Esophagus squamous epithelium (tissue), 5 donors: ENCODE data around the gene CASP1. TPM values are rescaled to one million over a fixed set of nuclear protein-coding genes. Genes with fewer than 3 reads are reported as not detected.

ENCODE experiments used
- DNase-seq: peaks from one replicate; lab custom pipeline; 2025; lab: John Stamatoyannopoulos, UW
- H3K27ac ChIP-seq, 4 donors: fragments of 200-600 bp; sonication (generic); one replicate each; pipeline ENCODE4 v1.5.1; 2016 to 2019; ENCODE audit warnings: mild to moderate bottlenecking in 1 of 4
- H3K27me3 ChIP-seq, 4 donors: fragments of 200-600 bp; sonication (generic); 1 replicate in 3 of 4; 2 replicates in 1 of 4; pipeline versions ENCODE4 v1.5.1 to v1.6.0; 2017 to 2021; ENCODE audit warnings: antibody characterized with exemption in 1 of 4
- H3K36me3 ChIP-seq, 3 donors: fragments of 200-600 bp; sonication (generic); one replicate each; pipeline ENCODE4 v1.5.1; 2016 to 2019
- H3K4me1 ChIP-seq, 3 donors: fragments of 200-600 bp; sonication (generic); one replicate each; pipeline ENCODE4 v1.5.1; 2017 to 2019
- H3K4me3 ChIP-seq, 4 donors: fragments of 200-600 bp; sonication (generic); 1 replicate in 3 of 4; 2 replicates in 1 of 4; pipeline ENCODE4 v1.5.1; 2016 to 2019; ENCODE audit warnings: mild to moderate bottlenecking in 2 of 4, moderate library complexity in 1 of 4
- H3K9me3 ChIP-seq, 3 donors: fragments of 200-600 bp; sonication (generic); one replicate each; pipeline ENCODE4 v1.5.1; 2016 to 2019
- POLR2A ChIP-seq, 4 donors: fragments of 450-650 bp; IDR thresholded peaks; one replicate each; pipeline ENCODE4 v1.6.1; 2017; ENCODE audit warnings: antibody characterized with exemption in 4 of 4, mild to moderate bottlenecking in 4 of 4, moderate library complexity in 3 of 4
- WGBS, 2 donors: methylation state at CpG; one replicate each; pipeline ENCODE4 v1.1.5; 2018; 5-methylcytosine and 5-hydroxymethylcytosine counted together
- intact Hi-C: fragments of 100-400 bp; cut with DNase I; formaldehyde crosslinking; loops from one replicate; pipeline ENCODE4 v1.15.0; 2022
- total RNA-seq, 4 donors: library from RNA; depleted of rRNA; stranded (reverse); fragments of >200 nt; gene quantifications; one replicate each; pipeline ENCODE4 v1.1.0, GENCODE V29; 2016
- TF ChIP-seq, protein P1 (sequence below), 6 experiments: fragments of 450-650 bp in 4 of 6; fragments of 200-600 bp in 2 of 6; sonication (generic) in 2 of 6; IDR thresholded peaks; one replicate each; pipeline ENCODE4 v1.5.1; 2016 to 2019; ENCODE audit warnings: antibody characterized with exemption in 6 of 6, mild to moderate bottlenecking in 4 of 6, moderate library complexity in 4 of 6
- donor health status: DM: yes; HTN: yes; CAD: no.

The CASP1 gene
- total RNA-seq, 4 donors from 2014 or later, result 15.8 to 58.9 (median 20.5) TPM

DNA sequence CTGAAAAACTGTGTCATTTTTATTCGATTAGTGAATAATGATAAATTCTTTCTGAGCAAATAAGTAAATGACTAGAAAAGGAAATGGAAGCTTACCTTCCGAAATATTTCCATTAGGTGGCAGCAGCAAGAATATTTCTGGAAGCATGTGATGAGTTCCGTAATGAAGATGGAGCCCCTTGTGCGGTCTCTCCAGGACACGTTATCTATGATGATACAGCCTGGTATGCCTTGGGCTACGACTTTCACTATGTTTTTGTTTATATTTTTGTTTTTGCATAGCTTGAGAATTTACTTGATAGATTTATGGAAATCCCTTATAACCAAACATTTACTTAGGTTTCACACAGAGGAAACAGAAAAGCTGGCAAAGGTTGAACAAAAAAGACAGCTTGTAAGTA, 37.7 kb downstream of the CASP1 start:
- H3K4me1 ChIP-seq, result no peaks in the 10 kb centered on the region
- no peak overlapping the region for H3K27ac ChIP-seq
- TF ChIP-seq, protein P1, sequence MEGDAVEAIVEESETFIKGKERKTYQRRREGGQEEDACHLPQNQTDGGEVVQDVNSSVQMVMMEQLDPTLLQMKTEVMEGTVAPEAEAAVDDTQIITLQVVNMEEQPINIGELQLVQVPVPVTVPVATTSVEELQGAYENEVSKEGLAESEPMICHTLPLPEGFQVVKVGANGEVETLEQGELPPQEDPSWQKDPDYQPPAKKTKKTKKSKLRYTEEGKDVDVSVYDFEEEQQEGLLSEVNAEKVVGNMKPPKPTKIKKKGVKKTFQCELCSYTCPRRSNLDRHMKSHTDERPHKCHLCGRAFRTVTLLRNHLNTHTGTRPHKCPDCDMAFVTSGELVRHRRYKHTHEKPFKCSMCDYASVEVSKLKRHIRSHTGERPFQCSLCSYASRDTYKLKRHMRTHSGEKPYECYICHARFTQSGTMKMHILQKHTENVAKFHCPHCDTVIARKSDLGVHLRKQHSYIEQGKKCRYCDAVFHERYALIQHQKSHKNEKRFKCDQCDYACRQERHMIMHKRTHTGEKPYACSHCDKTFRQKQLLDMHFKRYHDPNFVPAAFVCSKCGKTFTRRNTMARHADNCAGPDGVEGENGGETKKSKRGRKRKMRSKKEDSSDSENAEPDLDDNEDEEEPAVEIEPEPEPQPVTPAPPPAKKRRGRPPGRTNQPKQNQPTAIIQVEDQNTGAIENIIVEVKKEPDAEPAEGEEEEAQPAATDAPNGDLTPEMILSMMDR (IDR thresholded peaks at IDR 0.05), result no peak
- TF ChIP-seq POLR2A (IDR thresholded peaks at IDR 0.05), result no peak
- no peaks in the 10 kb centered on the region for H3K27me3 ChIP-seq
- no peak overlapping the region for H3K4me3 ChIP-seq
- no peak for DNase-seq
- WGBS, 2 donors, result 68 to 69% methylated on average over 6 of the region's 6 CpGs
- intact Hi-C loops, result no loop called here
- no peaks in the 10 kb centered on the region for H3K36me3 ChIP-seq
- no peaks in the 10 kb centered on the region for H3K9me3 ChIP-seq

DNA sequence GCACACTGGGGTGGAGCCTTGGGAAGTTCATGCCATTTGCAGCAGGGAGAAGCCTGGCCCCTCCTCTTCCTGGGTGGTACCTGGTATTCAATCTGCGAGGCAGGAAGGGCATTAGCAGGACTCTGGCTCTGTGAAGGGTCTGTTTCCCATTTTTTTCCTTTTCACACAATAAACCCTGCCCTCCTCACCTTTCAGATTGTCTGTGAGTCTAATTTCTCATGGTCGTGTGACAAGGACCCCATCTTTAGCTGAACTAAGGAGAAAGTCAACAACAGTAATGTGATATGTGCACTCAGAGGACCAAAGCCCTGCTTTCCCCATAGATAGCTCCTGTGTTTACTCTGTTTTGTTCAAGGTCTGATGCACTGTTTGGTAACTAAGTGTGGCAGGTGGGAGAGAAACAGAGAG, 39.9 kb downstream of the CASP1 start:
- no peaks in the 10 kb centered on the region for H3K9me3 ChIP-seq
- H3K27me3 ChIP-seq, result no peaks in the 10 kb centered on the region
- DNase-seq, result no peak
- no peak overlapping the region for H3K27ac ChIP-seq
- intact Hi-C loops, result no loop called here
- no peaks in the 10 kb centered on the region for H3K4me1 ChIP-seq
- no peaks in the 10 kb centered on the region for H3K36me3 ChIP-seq
- TF ChIP-seq, protein P1 (IDR thresholded peaks at IDR 0.05), result no peak
- no peak for TF ChIP-seq POLR2A (IDR thresholded peaks at IDR 0.05)
- WGBS, 2 donors, result 54 to 60% methylated on average over 2 of the region's 2 CpGs
- H3K4me3 ChIP-seq, result no peak overlapping the region

DNA sequence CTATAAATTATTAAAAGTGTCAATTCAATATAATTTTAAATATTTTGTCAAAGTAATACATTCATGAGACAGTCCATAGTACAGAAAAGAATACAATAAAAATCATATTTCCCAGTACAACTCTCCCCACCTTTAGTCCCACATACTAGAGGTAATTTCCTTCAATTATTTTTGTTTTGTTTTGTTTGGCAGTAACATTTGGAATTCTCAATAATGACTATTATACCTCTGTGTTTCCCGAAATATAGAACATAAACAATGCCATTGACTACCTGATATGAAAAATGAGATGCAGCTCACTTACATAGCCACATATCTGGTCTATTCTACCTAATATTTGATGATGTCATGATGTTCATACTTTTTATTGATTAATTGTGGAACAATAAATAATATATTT, 42.2 kb downstream of the CASP1 start:
- Histone ChIP-seq H3K27ac (no peak overlapping the region), H3K36me3 (no peaks in the 10 kb centered on the region), H3K4me3 (no peak overlapping the region), H3K27me3 (no peaks in the 10 kb centered on the region), H3K9me3 (peaks cover 0 to 4% (median 4%) of the 10 kb centered on the region in 3 donors), H3K4me1 (no peaks in the 10 kb centered on the region)
- WGBS, 2 donors, result 31 to 66% methylated on average over 1 of the region's 1 CpG
- intact Hi-C loops, result no loop called here
- TF ChIP-seq POLR2A (IDR thresholded peaks at IDR 0.05), result no peak
- TF ChIP-seq, protein P1 (IDR thresholded peaks at IDR 0.05), result no peak
- DNase-seq, result no peak

DNA sequence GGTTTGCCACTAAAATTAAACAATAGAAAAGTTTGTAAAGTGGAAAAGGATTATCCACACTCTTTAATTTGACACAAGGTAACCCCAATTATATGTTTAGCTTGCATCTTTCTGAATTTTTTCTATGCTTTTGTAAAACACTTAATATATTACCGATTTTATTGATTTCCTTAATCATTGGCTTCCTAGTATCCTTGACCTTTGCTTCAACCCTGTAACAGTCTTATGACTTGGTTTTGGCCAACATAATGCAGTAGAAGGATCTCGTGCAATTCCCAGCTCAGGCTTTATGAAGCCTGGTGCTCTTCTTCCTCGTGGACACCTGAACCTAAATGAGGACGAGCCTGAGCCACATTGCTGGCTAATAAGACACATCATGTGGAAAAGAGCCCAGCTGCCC, 43.0 kb downstream of the CASP1 start:
- no peak for DNase-seq
- H3K4me3 ChIP-seq, result no peak overlapping the region
- TF ChIP-seq, protein P1 (IDR thresholded peaks at IDR 0.05), result no peak
- no peak for TF ChIP-seq POLR2A (IDR thresholded peaks at IDR 0.05)
- H3K4me1 ChIP-seq, result no peaks in the 10 kb centered on the region
- no peak overlapping the region for H3K27ac ChIP-seq
- H3K36me3 ChIP-seq, result no peaks in the 10 kb centered on the region
- H3K9me3 ChIP-seq, result peaks cover 0 to 4% (median 4%) of the 10 kb centered on the region in 3 donors
- intact Hi-C loops, result no loop called here
- WGBS, 2 donors, result 87 to 93% methylated on average over 4 of the region's 4 CpGs
- no peaks in the 10 kb centered on the region for H3K27me3 ChIP-seq

DNA sequence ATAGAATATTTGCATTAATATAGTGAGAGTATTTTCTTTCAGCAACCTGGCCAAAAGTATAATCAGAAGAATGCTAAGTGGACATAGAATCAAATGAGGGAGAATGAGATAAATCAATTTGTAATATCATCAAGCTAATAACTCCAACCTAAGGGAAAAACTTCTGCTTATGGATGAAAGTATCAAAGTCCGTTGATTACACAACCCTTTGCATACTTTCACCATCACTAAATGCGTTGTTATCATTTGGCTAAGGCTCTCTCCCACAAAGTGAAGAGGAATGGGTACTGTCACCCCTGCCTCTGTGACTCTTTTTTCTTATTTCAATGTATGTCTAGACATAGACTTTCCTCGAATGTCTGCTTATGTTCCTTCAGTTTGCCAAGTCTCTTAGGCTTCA, 50.1 kb downstream of the CASP1 start:
- Histone ChIP-seq H3K9me3 (peaks cover 0 to 4% (median 4%) of the 10 kb centered on the region in 3 donors), H3K27ac (no peak overlapping the region), H3K36me3 (no peaks in the 10 kb centered on the region), H3K4me1 (no peaks in the 10 kb centered on the region), H3K27me3 (no peaks in the 10 kb centered on the region), H3K4me3 (no peak overlapping the region)
- intact Hi-C loops, result no loop called here
- TF ChIP-seq POLR2A (IDR thresholded peaks at IDR 0.05), result no peak
- TF ChIP-seq, protein P1 (IDR thresholded peaks at IDR 0.05), result no peak
- no peak for DNase-seq
- 76 to 91% methylated on average over 3 of the region's 3 CpGs for WGBS, 2 donors
